DMS79 treated with DMSO at 0.1 percent for 48 hours (cell line): ENCODE data around the gene KCNH6.
A peak's percentile ranks its signal among the peaks of the same experiment; 100 is the strongest.

Experiments used
- DNase-seq: peaks from one replicate; lab custom pipeline; 2025; lab: John Stamatoyannopoulos, UW

KCNH6 gene, protein sequence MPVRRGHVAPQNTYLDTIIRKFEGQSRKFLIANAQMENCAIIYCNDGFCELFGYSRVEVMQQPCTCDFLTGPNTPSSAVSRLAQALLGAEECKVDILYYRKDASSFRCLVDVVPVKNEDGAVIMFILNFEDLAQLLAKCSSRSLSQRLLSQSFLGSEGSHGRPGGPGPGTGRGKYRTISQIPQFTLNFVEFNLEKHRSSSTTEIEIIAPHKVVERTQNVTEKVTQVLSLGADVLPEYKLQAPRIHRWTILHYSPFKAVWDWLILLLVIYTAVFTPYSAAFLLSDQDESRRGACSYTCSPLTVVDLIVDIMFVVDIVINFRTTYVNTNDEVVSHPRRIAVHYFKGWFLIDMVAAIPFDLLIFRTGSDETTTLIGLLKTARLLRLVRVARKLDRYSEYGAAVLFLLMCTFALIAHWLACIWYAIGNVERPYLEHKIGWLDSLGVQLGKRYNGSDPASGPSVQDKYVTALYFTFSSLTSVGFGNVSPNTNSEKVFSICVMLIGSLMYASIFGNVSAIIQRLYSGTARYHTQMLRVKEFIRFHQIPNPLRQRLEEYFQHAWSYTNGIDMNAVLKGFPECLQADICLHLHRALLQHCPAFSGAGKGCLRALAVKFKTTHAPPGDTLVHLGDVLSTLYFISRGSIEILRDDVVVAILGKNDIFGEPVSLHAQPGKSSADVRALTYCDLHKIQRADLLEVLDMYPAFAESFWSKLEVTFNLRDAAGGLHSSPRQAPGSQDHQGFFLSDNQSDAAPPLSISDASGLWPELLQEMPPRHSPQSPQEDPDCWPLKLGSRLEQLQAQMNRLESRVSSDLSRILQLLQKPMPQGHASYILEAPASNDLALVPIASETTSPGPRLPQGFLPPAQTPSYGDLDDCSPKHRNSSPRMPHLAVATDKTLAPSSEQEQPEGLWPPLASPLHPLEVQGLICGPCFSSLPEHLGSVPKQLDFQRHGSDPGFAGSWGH

DNA sequence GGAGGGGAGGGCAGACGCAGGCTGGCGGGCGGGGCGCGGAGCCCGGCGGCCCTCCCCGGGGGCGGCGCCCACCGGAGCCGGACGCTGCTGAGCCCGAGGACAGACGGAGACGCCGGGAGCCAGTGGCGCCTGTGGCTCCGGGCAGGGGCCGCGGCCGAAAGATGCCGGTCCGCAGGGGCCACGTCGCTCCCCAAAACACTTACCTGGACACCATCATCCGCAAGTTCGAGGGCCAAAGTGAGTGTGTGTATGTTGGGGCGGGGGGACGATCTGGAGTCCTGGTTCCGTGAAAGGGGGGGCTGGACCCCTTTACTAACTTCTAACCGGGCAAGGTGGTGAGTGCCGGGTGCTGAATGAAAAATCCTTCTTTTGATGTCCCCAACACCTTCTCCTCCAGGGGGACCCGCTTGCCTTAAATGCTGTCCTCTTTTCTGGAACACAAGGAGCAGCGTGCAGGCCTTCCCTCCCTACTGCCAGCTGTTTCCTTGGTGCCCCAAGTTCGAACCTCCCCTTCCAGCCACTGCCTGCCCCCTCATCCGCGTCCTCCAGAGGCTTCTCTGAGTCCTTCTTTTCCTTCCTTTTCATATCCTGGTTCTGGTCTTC is at the start of gene KCNH6:
TSS of gene KCNH6 (plus strand) at position 106 of the 603 bp plus-strand sequence. CDS start at position 162, 56 bp downstream.
- no peak for DNase-seq

DNA sequence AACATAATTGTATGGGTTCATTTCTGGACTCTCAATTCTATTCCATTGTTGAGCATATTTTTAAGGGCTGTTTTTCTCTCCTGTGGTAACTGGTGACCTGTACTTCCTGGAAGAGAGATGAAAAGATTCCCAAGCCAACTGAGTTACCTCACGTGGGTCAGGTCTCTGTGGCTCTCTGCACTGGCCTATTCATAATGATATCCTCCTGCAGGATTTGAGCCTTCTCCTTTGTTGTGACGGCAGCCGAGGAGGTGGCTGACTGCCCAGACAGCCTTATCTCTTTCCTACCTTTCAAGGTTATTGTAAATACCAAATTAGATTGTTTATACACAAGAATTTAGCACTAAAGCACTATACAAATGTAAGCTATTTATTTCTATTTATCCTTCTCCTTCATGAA is 49.0 kb upstream of the KCNH6 start:
- DNase-seq, result no peak

DNA sequence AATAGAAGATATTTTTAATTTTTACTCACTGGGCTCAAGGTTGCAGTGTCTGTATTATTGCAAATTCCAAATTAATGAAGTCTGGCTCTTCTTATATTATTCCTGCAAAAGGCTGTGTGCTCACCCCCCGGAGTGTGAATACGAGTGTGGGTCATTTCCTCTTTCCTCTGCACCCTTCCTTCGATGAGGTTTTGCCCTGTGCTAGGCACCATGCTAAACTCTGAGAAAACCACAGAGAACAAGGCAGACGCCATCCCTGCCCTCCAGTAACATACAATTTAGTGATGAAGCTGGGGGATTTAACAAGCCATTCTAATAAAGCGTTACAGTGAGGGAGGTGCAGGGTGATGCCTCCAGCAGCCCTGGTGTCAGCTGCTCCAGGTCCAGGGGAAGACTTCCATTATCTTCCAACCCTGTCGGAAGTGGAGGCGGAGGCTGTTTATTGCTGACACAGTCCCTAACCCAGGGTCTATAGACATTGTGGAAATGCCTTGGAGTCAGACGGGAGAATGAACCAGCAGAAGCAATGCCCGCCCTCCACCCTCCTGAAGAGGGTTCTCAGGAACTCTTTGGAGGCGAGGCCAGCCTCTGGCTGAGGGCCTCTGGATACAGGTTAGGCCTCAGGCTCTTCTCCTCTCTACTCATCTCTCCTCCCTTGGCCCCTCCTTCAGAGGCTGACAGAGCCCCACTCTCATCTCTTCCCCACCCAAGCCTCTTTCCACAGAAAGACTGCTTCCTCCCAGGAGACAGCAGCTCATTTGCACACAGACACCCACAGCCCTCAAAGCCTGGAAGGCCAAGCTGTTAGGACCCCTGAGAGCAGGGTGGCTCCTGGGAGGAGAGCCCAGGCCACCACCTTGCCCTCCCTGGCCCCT is 48.3 kb upstream of the KCNH6 start:
- DNase-seq, result no peak

DNA sequence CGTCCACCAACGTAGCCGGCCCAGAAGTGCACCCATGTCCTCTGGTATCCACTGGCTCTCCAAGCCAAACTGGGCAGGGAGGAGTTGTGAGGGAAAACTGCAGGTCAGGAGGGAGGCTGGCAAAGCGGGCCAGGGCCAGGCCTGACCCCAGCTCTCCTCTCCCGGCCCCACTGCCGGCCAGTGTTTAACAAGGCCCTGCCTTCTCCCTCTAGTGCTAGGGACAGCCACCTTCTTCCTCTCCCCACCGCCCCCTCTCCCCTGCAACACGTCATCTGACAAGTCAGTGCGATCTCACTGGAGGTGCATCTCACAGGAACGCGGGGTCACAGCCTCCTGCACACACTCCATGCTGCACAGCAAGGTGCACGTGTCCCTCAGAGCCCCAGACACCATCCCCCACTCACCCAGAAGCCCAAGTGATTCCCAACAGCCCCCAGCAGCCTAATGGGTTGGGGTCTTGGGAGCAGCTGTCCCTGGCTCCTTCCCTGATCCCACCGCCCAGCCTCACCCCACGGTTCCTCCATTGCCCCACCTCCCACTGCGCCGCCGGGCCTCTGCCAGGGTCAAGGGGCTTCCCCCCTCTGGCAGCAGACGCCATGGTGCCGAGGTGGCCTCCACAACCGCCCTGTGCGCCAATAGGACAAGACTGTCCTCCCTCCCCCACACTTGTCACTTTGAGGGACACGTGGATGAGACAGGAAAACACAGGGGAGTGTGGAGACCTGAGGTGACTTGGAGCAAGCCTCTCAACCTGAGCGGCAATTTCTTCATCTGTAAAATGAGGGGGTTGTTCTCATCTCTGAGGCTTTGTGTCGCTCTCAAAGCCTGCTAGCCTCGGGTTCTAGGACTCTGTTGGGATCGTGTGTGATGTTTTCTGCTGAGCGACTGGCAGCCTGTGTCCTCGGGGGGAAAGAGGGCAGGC is 47.4 kb upstream of the KCNH6 start:
- DNase-seq, result no peak

DNA sequence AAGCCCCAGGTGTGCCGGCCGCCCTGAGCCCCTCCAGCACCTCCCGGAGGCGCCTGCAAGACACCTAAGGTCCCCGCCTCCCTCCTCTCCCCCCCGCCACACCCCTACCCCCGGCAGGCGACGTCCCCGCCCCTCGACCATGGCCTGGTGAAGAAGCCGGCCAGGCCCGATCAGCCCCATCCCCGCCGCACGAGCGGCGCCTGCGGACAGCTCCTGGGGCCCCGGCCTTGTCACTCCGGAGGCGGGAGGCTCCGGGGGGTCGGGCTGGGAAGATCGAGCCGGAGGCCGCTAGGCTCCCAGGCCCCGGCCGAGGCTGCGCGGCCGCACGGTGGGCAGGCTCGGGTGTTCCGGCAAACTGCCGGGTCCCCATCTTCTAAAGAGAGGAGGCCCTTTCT is 46.7 kb upstream of the KCNH6 start:
- DNase-seq, result peak; percentile 5

DNA sequence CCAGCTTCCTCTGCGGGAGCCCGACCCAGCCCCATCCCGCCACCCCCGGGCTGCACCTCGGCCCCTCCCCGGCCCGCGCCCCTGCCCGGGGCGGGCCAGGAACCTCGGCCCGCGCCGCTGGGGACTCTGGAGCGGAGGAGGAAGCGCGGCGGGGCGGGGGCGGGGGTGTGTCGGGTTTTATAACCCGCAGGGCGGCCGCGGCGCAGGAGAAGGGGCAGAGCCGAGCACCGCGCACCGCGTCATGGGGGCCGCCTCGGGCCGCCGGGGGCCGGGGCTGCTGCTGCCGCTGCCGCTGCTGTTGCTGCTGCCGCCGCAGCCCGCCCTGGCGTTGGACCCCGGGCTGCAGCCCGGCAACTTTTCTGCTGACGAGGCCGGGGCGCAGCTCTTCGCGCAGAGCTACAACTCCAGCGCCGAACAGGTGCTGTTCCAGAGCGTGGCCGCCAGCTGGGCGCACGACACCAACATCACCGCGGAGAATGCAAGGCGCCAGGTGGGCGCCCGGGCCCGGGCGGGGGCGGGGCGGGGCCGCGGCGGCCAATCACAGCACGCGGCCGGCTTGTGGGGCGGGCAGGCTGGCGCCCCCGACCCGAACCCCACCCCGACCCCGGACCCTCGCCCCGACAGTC is 46.2 kb upstream of the KCNH6 start, which contains the start of gene ACE:
TSS of gene ACE (plus strand) at position 208 of the 626 bp plus-strand sequence. CDS start at position 242, 34 bp downstream.
- DNase-seq, result peak; percentile 41

DNA sequence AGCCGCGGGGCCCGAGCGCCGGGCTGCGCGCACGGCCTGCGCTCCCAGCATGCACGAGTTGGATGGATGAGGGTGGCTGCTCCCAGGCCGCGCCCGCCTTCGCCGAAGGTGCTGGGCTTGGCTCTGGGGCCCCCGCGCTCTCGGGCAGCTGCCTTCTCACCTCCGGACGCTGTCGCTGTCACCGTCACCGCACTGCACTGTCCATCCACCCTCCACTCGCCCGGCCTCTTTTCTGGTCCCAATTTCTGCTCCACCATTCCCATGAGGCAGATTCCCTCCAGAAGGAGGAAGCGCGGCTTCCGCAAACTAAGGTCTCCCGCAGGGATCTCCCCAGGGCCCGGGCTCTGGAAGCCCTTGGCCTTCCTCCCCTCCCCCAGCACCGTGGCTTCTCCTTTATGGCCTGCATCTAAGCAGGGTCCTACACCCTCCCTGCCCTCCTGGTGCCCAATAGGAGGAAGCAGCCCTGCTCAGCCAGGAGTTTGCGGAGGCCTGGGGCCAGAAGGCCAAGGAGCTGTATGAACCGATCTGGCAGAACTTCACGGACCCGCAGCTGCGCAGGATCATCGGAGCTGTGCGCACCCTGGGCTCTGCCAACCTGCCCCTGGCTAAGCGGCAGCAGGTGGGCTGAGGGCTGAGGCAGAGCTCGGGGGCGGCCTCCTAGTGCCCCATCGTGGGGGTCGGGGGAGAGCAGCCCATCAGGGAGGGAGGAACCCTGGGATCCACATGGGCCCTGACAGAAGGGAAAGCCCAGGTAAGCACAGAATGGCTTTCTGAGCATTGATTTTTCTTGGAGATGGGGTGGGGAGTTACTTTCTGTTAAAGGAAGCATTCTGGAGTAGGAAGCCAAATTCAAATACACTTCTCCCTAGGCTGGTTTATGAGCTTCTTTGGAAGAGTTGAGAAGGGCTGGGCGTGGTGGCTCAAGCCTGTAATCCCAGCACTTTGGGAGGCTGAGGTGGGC is 45.4 kb upstream of the KCNH6 start:
- no peak for DNase-seq

DNA sequence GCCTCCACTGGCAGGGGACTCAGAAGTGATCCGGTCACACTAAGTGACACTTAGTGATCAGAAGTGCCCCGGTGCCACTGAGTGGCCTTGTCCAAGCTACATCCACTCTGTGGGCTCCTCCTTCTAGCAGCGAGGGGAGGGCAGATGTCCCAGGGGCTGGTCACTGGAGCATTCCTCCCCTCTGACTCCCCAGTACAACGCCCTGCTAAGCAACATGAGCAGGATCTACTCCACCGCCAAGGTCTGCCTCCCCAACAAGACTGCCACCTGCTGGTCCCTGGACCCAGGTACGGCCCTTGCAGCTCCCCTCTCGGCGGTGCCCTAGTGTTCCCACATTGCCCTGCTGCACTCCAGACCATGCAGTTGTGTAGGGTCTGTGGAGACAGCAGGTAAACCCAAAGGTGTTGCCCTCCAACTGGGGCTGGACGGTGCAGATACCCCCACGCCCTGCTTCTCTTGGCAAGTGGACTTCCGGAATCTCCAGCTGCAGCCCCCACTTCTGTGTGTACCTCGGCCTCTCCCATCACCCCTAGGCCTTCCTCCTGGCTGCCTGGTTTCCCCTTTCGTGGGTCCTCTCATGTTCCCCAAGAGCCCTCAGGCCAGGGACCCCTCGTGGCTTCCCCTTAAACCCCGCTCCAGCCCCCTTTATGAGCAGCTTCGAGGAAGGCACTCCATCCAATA is 44.2 kb upstream of the KCNH6 start:
- DNase-seq, result no peak

DNA sequence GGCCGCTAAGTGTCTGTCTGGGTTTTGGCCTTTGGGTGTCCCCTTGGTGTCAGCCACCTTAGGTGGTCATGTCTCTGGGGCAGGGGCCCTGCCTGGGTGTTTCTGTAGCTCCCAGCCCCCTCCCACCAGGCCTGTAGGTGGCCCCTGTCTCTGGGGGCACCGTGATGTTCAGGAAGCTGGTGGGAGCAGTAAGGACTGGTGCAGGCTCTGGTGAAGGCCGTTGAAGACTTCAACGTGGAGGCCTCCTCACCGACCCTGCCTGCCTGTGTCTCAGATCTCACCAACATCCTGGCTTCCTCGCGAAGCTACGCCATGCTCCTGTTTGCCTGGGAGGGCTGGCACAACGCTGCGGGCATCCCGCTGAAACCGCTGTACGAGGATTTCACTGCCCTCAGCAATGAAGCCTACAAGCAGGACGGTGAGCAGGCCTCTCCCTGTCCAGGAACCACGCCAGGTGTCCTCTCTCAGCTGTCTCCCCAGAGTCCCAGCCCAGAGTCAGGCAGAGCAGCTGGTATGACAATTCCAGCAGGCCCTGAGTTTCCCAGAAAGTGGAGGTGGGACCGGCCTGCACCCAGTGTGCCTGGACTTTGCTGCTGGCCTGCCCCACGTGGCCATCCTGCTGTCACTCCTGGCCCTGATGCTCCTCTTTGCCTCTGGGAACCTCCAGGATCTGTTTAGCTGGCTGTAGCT is 43.5 kb upstream of the KCNH6 start:
- peak; percentile 11 for DNase-seq

DNA sequence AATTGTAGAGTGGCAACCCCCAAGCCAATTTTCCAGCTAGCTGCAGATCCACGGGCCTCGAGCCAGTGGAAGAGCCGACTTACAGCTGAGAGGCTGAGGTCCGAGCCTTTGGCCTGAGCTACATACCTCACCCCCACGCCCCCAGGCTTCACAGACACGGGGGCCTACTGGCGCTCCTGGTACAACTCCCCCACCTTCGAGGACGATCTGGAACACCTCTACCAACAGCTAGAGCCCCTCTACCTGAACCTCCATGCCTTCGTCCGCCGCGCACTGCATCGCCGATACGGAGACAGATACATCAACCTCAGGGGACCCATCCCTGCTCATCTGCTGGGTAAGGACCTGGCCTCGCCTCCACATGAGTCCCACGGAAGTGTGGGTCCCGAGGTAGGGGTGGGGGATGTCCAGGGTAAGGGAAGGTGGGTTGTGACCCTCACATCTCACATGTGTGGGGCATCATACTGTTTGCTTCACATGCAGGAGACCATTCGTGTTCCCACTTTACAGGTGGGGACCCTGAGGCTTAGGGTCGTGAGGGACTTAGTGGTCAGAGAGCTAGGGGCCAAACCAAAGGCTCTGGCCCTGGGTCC is 42.9 kb upstream of the KCNH6 start:
- DNase-seq, result no peak

DNA sequence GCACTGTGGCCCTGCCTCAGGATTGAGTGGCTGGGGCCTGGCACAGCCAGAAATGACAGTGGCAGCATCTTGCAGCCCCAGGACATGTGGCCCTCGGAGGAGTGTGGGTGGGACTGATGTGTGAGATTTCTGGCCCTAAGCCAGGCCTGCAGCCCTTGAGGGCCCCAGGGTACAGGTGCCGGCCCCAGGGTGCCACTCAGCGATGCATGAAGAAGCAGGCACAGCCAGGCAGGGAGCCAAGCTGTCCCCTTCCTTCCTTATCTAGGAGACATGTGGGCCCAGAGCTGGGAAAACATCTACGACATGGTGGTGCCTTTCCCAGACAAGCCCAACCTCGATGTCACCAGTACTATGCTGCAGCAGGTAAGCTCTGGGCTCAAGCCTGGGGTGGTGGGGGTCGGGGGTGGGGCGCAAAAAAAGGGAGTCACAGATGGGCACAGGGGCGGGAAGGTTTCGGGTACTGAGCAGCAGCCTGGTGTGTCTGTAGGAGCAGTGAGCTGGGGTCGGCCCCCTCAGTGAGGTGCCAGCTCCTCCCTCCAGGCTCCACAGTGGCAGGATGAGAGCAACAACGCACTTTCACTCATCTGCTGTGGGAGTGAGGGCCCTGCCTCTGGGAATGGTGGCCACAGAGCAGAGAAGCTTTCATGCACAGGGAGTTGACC is 42.2 kb upstream of the KCNH6 start:
- DNase-seq, result peak; percentile 74

DNA sequence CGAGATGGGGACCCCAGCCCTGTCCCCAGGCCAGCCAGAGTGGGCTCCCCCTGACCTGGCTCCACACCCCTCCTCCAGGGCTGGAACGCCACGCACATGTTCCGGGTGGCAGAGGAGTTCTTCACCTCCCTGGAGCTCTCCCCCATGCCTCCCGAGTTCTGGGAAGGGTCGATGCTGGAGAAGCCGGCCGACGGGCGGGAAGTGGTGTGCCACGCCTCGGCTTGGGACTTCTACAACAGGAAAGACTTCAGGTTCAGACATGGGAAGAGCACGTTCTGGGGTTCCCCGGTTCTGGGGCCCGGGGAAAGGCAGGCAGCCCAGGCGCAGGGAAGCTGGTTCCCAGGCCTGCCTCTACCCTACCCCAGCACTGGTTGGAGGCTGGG is 41.7 kb upstream of the KCNH6 start:
- DNase-seq, result no peak

DNA sequence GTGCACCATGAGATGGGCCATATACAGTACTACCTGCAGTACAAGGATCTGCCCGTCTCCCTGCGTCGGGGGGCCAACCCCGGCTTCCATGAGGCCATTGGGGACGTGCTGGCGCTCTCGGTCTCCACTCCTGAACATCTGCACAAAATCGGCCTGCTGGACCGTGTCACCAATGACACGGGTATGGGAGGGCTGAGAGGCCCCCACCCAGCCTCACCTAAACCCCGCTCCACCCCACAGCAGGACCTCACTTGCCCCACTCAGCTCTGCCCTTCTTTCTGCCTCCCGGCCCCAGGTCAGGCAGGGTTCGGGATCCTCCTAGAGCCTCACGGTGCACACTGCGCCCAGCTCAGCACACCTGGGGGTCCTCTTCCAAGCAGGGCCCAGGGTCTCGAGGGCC is 40.6 kb upstream of the KCNH6 start:
- DNase-seq, result no peak

DNA sequence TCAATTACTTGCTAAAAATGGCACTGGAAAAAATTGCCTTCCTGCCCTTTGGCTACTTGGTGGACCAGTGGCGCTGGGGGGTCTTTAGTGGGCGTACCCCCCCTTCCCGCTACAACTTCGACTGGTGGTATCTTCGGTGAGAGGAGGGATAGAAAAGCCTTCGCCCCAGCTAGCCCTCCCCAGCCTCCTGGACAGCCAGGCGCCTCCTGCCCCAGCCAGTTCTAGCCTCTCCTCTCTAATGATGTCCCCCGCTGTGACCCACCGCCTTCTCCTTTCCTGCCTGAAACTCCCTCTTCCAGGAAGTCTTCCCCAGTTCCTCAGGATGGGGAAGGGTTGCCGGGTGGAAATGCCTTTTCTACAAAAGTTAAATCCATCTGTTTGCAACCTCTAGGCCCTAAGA is 40.1 kb upstream of the KCNH6 start:
- no peak for DNase-seq

DNA sequence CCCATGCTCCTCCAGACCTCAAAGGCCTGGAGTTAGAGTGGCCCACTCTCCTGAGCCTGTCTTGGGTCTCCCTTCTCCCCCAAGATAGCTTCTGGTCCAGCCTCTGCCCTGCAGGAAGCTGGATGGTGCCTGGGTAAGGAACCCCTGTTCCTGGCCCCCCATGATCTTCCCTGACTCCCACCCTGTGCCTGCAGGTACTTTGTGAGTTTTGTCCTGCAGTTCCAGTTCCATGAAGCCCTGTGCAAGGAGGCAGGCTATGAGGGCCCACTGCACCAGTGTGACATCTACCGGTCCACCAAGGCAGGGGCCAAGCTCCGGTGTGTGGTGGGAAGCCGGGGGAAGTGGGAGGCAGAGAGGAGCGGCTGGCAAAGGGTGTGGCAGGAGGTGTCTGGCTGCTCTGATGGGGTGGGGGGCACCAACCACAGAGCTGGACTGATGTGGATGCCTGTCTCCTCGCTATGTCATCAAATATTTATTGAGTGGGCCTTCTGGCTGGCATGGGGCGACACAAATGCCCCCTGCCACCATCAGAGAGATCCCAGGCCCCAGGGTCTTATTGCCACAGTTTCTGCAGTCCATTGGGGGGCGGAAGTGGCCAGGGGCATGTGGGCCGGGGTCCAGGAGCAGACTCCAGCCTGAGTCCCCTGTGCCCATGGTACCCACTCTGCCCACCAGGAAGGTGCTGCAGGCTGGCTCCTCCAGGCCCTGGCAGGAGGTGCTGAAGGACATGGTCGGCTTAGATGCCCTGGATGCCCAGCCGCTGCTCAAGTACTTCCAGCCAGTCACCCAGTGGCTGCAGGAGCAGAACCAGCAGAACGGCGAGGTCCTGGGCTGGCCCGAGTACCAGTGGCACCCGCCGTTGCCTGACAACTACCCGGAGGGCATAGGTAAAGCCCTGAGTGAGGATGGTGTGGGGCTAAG is 39.2 kb upstream of the KCNH6 start:
- DNase-seq, result no peak
